ENCODE data around the gene ITCH.

The ITCH gene

GRCh38 chr20:34529742-34530141, 166.7 kb downstream of the ITCH start:
- no peak for DNase-seq (ENCODE audit: low spot score)

GRCh38 chr20:34530342-34530741, 167.3 kb downstream of the ITCH start:
- no peak for DNase-seq (ENCODE audit: low spot score)

- no peak for DNase-seq (ENCODE audit: low spot score)
These were observed 168.7 kb downstream of the ITCH start for GRCh38 chr20:34531608-34532265.

GRCh38 chr20:34532320-34532719, 169.2 kb downstream of the ITCH start:
- no peak for DNase-seq (ENCODE audit: low spot score)

- no peak for DNase-seq (ENCODE audit: low spot score)
These were observed 169.7 kb downstream of the ITCH start for GRCh38 chr20:34532756-34533155.

GRCh38 chr20:34534391-34535165, 171.5 kb downstream of the ITCH start:
- no peak for DNase-seq (ENCODE audit: low spot score)

- no peak for DNase-seq (ENCODE audit: low spot score)
These were observed 172.3 kb downstream of the ITCH start for GRCh38 chr20:34535301-34535840.

- no peak for DNase-seq (ENCODE audit: low spot score)
These were observed 172.8 kb downstream of the ITCH start for GRCh38 chr20:34535857-34536256.

- DNase-seq (ENCODE audit: low spot score) = peak; percentile 48
These were observed 173.8 kb downstream of the ITCH start for GRCh38 chr20:34536798-34537394.

GRCh38 chr20:34537651-34538050, 174.6 kb downstream of the ITCH start:
- no peak for DNase-seq (ENCODE audit: low spot score)

GRCh38 chr20:34538671-34539123, 175.6 kb downstream of the ITCH start:
- DNase-seq (ENCODE audit: low spot score) = peak; percentile 62

GRCh38 chr20:34539756-34540155, 176.7 kb downstream of the ITCH start:
- DNase-seq (ENCODE audit: low spot score) = no peak

GRCh38 chr20:34540596-34541263, 177.7 kb downstream of the ITCH start:
- DNase-seq (ENCODE audit: low spot score) = no peak

GRCh38 chr20:34541264-34541901, 178.3 kb downstream of the ITCH start:
- no peak for DNase-seq (ENCODE audit: low spot score)

GRCh38 chr20:34541917-34542316, 178.8 kb downstream of the ITCH start:
- DNase-seq (ENCODE audit: low spot score) = no peak

- DNase-seq (ENCODE audit: low spot score) = no peak
These were observed 179.4 kb downstream of the ITCH start for GRCh38 chr20:34542439-34542838.

- DNase-seq (ENCODE audit: low spot score) = no peak
These were observed 180.5 kb downstream of the ITCH start for GRCh38 chr20:34543463-34544056.

GRCh38 chr20:34544109-34544796, 181.2 kb downstream of the ITCH start:
- DNase-seq (ENCODE audit: low spot score) = no peak

- DNase-seq (ENCODE audit: low spot score) = peak; percentile 71
These were observed 183.7 kb downstream of the ITCH start for GRCh38 chr20:34546751-34547181.
